GM19324 (cell line): Measurements from ENCODE around the gene AGTPBP1.

Experiments
- ATAC-seq: cut with Tn5 transposase; IDR thresholded peaks from one replicate; pipeline ENCODE4 v1.9.1; 2021; ENCODE audit warnings: mild to moderate bottlenecking, moderate library complexity; ENCODE audit not compliant: unreplicated experiment, low FRiP score

AGTPBP1 gene

DNA sequence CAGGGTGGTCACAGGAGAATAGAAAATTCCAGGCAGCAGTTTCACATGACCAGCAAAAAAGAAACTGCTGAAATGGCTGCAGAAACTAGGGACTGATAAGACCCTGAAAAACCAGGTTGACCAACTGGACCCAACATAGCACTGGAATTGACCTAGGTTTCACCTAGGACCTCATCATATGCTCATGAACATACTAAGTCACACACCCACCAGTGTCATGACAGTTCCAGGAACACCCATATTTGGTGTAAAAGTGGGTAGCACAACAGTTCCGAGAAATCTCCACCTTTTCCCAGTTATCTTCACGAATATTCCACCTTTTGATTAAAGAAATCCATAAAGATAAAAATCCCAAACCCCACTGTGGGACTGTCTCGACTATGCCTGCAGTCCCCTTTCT is 182.2 kb downstream of the AGTPBP1 start:
- ATAC-seq: no peak

DNA sequence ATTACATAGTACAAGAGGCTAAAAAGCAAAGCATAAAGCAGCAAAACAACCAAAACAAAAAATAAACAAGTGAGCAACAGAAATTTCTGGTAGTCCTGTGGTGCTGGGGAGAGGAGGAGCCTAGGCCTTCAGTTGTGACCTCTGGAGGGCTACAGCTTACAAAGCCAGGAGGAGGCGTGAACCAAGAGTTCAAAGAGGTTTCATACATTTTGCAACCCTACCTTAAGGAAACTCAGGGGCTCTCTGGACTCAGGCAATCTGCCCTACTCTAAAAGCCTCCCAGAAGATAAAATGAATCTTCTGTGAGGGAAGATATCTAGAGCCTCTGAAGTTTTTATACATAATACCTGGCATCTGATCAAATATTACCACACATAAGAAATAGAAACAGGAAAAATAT is 187.4 kb downstream of the AGTPBP1 start:
- ATAC-seq: no peak

DNA sequence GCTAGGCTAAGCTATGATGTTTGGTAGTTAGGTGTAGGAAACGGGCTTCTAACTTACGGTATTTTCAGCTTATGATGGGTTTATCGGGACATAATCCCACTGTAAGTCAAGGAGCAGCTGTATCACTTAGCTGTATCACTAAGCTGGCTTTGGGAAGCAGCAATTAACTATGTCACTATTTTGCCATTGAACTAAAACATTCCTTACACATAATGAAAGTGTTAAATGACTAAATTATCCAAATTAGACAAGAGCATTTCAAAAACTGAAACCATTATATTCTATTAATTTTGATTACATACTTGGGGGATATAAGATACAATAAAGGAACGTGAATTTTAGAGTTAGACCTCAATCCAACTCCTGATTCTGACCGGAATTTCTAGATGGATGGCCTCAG is 188.3 kb downstream of the AGTPBP1 start:
- ATAC-seq: no peak

DNA sequence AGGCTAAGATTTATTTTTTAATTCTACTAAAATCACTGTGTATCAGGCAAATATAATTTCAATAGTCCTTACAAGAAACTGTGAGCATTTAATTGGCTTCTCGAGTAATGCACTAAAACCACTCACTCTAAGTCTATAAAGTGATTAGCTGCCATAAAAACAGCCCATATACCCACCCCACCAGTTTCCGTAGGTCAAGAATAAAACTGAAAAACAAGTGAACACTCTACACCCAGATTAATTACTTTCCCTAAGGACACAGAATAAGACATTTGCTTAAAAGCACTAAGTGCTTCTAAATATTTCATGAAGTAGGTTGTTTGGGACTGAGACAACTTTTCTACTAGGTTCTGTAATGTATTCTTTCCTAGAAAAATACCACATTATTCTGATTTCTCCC is 194.2 kb downstream of the AGTPBP1 start:
- no peak for ATAC-seq

DNA sequence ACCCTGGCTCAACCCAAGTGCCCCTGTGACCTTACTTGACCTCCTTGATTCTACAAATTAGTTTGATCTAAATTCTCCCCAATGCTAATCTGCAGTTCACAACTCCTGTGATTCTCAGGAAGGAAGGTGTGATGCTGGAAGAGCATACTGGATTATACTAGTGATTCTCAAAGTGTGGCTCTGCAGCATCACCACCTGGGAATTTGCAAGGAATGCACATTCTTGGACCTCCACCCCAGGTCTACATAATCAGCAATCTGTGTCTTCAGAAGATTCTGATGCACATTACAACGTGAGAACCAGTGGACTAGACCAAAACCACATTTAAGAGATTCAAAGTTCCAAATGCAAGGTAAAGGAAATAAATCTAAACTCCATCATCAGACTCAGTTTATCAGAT is 198.6 kb downstream of the AGTPBP1 start:
- ATAC-seq: no peak

DNA sequence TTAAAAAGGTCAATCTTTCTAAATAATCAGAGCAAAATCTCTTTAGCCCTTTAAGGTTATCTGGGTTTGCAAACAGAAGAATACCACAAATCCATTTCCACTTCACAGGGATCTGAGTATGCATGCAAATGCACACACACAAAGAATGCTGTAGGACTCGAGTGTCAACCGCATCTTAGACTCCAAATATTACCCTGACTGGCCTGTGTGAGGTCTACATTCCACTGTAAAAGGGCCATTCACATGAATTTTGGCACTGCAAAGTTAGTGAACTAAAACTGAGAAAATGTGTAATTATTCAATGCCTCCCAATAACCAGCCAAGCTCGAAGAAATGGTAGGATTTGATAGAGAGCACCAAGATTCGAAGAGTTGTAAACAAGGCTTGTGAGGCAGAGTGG is 199.9 kb downstream of the AGTPBP1 start:
- no peak for ATAC-seq

DNA sequence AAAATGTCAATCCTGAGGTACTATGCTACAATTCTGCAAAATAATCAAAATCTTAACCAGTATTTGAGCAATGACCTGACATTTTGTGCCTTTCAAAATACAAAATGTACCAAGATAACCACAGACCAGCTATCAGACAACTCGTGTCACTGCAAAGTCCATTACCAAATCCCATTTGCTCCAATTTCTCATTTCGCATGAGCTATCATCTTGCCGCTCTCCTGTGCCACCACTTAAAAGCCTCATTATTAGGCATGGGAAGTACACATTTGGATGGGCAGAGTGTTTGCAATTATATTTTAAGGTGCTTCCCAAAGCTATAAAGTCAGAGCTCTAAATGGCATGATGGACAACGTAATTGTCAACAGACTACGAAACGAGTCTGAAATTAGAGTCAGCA is 205.2 kb downstream of the AGTPBP1 start:
- ATAC-seq: no peak

DNA sequence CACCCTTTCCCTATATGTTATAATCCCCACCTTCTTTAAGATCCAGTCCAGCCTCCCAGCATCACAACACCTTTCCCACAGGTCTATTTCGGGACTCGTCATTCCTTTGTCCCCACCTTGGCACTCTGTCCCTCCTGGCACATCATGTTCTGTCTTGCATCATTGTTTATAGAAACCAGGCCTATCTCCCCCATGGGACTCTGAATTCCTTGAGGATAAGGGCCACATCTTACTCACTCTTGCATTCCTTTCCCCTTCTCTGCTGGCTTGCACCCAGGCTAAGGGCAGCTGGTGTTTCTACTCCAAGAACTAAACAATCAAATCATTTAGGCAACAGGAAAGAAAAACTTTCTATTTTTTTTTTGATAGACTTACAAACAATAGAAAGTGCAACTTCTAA is 205.7 kb downstream of the AGTPBP1 start:
- no peak for ATAC-seq

DNA sequence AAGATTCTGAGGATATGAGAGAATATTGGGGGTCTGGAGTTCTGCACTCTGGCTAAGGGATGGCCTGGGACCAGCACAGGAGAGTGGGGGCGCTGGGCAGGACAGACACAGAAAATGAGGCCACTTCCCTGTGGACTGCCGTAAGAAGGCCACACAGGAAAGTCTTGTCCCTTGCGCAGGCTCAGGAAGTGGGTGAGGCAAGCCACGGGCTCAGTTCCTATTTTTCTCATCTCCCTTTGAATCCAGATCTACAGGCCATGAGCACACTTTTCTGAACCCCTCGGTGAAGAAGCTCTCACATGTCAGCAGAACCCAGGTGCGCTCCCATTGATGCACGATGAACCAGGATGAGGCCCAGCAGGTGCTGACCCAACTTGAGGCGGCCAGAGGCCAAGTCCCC is 207.4 kb downstream of the AGTPBP1 start:
- no peak for ATAC-seq

DNA sequence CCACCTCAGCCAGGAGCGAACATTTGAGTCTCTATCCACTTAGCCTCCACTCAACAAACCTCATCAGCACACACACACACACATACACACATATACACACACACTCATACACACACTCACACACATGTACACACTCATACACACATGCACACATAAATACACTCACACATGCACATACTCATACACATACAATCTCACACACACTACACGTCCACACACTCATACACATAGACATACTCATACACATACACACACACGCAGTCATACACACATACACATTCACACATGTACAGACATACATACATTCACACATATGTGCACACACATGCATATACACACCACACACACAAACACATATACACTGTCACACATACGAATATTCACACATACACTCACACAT is 208.2 kb downstream of the AGTPBP1 start:
- ATAC-seq: no peak

DNA sequence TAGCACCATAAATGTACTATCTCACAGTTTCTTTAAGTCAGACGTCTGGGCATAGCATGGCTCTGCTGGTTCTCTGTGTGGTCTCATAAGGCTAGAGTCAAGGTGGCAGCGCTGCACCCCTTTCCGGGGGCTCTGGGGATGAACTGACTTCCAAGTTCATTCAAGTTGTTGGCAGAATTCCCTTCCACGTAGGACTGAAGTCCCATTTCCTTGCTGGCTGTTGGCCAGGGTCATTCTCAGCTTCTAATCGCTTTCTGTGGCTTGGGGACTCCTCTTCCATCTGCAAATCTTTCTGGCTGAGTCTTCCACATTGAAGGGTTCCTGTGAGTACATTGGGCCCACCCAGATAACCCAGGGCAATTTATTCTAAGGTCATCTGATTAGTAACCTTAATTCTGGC is 211.0 kb downstream of the AGTPBP1 start:
- no peak for ATAC-seq

DNA sequence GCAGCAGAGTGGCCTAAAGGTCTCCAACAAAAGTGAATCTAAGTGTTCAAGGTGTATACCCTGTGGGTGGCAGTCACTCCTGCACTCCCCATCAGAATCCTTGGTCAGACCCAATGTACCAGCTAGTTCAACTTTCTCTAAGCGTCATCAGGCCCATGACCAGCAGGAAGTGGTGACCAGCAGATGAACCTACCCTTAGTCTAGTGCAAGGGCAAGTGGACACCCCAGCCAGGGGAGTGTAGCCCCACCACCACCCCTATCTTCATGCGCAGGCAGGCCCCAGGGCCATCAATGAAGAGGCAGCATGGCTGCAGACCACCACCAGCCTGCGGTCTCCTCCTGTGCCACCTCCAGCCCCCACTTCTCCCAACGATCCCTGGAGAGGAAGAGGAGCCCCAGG is 213.1 kb downstream of the AGTPBP1 start:
- no peak for ATAC-seq

DNA sequence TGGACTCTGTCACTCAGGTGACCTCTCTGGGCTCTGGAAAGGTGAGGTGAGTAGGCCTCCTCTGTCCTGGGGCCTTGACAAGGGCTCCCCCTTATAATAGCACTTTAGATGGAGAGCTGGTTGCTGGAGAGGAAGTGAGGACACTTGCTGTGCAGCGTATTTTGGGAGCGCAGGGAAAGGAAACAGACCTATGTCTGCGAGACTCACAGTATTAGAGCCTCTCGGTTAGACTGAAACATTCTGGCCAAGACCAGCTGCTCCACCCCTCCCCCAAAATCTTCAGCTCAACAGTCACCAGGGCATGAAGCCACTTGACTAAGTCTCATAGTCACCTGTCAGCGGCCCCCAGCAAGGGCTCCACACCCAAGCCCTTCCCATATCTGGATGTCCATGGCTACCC is 213.6 kb downstream of the AGTPBP1 start:
- no peak for ATAC-seq

DNA sequence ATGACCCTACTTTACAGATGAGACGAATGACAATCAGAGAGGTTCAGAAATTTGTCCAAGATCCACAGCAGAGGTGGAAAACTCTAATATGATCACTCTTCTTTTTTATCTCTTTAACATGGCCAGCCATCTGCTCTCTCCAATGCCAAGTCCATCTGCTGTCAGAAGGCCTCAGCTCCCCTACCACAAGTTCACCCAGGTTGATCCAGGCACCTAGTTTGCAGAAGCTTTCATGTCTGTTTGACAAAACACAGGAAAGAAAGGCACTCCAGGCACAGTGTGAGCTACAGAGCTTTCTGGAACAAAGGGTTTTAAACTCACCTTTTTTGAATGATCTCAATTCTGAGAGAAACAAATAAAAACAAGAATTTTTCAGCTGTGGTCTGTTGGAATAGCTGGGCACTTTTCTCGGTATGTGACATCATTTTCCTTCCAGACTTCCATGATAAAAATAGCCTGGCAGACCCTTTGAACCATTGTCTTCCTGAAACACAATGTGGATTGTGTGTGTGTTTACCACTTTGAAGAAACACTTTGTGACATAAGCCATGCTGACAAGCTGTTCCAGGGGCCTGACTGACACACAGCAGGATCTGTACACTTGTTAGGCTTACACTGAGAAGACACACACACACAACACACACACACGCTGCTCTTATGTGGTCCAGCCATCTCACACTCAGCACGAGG is 214.3 kb downstream of the AGTPBP1 start:
- no peak for ATAC-seq

DNA sequence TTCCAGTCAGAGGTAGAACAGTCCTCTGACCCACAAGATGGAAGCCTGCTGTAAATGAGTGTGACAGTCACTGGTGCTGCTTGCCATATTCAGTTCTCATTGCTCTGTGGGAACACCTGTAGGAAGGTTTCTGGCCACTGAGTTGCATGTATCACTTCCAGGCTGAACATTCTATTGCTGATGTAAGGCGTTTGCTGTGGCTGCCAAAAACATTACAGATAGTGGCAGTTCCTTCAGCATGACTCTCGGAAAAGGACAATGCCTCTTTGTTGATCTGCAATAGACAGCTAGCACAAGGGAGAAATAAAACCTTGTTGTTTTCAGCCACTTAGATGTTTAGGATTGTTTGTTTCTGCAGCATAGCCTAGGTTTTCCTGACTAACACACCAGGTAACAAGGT is 217.2 kb downstream of the AGTPBP1 start:
- no peak for ATAC-seq

DNA sequence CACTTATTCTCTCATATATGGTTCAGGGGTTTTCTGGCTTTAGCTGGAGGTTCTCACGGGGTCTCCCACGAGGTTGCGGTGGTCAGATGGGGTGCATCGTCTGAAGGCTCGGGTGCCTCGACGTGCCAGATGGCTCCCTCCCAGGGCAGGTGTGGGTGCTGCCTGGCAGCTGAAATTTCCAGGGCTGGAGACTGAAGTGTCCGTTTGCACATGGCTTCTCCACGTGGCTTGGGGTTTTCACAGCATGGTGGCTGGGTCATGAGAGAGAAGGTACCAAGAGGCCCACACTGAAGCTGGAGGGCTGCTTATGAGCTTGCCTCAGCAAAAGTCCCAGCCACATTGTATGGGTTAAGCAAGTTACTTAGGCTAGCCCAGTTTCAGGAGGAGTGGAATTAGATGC is 218.6 kb downstream of the AGTPBP1 start:
- ATAC-seq: no peak

DNA sequence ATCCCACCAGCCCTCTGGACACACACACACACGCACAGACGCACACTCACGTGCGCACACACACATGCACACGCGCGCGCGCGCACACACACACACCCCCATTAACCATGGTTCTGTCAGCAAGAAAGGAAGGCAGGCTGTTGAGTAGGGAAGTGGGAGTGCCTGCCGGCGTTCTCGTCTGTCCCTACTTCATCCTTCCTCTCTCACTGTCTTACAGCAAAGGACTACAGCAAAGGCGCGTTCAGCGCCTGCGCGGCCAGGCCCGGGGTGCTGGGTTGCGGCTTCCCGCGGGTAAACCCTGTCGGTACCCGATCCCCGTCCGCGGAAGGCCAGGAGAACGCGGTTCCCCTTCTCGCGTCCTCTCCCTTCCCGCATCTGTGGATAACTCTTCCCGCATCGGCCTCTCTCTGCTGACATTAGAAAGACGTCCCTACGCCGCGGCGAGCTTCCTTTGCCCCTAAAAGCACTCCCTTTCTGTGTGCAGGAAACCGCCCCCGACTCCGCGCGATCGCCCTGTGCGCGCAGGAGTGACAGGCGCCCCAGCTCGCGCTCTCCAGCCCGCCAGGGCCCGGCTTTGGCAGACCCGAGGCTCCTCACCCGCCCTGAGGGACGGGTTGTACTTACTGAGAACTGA is 219.2 kb downstream of the AGTPBP1 start:
- ATAC-seq: no peak

DNA sequence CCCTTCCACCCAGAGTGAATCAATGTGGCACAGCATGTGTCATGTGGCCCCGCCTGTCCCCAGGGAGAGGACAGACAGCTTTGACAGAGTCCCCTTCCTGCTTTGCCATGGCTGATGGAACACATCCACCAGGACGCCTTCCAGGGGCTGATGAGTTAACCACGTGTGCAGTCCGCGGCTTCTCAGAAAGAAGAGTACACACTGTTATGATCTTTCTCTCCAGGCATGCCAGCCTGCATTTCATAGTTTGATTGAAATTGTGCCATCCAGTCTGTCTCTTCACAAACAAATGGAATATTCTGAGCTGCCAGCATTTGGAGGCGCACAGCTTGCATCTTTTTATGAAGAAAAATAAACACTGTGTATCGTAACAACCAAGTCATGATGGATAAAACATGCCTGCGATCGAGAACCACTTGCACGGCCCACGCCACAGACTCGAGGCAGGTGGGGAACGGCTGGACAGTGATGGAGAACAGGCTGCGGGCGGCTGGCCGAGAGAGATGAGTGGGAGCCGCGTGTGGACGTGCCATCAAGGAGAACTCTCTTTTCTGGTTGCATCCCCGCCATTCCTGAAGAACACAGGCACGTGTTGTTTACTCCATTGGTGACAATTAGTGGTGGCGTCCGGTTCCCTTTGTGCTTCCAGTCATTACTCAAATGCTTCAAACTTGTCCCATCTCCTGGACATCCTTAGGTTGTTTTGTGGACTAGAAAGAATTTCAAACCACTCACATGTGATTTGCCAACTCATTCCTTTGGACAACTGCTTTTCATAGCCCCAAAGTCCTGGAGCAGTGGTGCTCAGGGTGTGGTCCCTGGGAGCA is 220.2 kb downstream of the AGTPBP1 start:
- ATAC-seq: no peak

DNA sequence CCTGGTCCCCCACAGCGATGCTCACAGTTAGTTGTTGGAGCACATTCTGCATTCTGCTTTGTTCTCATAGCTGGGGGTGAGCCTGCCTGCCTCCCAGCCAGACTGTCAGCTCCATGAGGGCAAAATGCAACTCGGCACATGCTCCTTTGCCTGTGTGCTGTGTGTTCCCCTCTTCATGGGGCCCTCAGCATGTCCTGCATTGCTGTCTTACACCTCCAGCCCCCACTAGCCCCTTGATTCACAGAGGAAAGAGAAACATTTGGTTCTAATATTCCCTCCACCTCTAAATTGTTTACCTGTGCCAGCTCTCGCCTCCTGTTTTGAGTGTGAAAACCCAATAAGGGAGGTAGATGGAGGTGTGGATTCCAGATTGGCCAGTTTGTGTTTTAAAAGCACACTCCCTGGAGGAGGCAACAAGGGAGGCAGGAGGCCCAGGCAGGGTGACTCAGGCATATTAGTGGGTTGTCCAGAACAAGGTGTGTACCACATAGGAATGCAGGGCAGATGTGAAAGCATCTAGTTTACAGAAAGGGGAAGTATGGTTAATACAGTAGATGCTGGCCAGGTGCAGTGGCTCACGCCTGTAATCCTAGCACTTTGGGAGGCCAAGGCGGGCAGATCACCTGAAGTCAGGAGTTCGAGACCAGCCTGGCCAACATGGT is 224.6 kb downstream of the AGTPBP1 start:
- ATAC-seq: no peak

DNA sequence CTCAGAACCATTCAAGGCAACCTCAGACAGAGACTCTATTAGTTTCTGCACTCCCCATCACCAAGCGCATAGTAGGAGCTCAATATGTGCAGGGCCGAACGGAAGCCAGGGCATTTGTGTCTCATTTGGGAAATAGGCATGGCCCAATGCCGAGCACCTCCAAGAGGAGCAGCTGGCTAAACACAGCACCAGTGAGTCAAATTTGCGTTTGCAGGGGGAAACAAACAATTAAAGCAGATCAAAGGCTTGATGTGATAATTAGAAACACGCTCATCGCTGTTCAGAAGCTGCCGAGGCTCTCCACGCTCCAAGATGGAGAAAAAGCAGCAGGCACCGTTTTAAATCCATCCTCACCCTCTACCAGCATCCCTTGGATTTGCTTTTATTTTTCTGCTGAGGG is 225.3 kb downstream of the AGTPBP1 start:
- no peak for ATAC-seq

DNA sequence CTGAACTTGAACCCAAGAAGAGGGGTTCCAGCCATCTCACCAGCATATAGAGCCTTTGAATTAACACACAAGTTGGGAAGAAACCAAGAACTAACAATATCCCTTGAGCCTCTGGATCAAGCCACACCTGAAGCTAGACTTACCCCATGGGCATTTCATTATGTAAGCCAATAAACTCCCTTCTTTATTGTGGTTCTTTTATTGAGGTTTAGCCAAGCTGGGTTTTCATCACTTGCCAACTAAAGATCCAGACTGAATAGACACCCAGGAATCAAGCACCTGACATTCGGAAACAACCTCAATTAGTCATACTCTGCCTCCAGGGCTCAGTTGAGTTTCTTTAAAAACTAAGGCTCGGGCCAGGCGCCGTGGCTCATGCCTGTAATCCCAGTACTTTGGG is 226.7 kb downstream of the AGTPBP1 start:
- no peak for ATAC-seq
